Right lobe of liver (tissue), 6 donors: ENCODE data around the gene CHN2. TPM values are rescaled to one million over a fixed set of nuclear protein-coding genes. Genes with fewer than 3 reads are reported as not detected.

Experiments
- ATAC-seq, 4 donors: fragments of 200-7000 bp; cut with Tn5 transposase; one replicate each; pipeline ENCODE4 v1.9.1; 2020; ENCODE audit warnings: mild to moderate bottlenecking in 4 of 4, moderate library complexity in 4 of 4
- DNase-seq, 3 donors: peaks; one replicate each; pipeline ENCODE4 v3.0.0-alpha.2; 2020
- H3K27ac ChIP-seq, 3 donors: fragments of 200-600 bp; one replicate each; pipeline ENCODE4 v1.8.0; 2022
- H3K27me3 ChIP-seq, 2 donors: fragments of 200-600 bp; one replicate each; pipeline ENCODE4 v1.8.0; 2022
- H3K36me3 ChIP-seq, 4 donors: fragments of 200-600 bp; sonication (generic) in 1 of 4; one replicate each; pipeline versions ENCODE4 v1.5.1 to v1.8.0; 2017 to 2022; ENCODE audit warnings: control low read depth in 1 of 4
- H3K4me1 ChIP-seq, 4 donors: fragments of 200-600 bp; sonication (generic) in 1 of 4; one replicate each; pipeline versions ENCODE4 v1.5.1 to v1.8.0; 2017 to 2022; ENCODE audit warnings: control low read depth in 1 of 4
- H3K4me3 ChIP-seq, 3 donors: fragments of 200-600 bp; one replicate each; pipeline ENCODE4 v1.8.0; 2022
- H3K9me3 ChIP-seq, 4 donors: fragments of 200-600 bp; sonication (generic) in 1 of 4; one replicate each; pipeline versions ENCODE4 v1.5.1 to v1.8.0; 2017 to 2022; ENCODE audit warnings: control low read depth in 1 of 4
- POLR2A ChIP-seq: fragments of 450-650 bp; IDR thresholded peaks from one replicate; pipeline ENCODE4 v1.6.1; 2017; ENCODE audit warnings: antibody characterized with exemption, mild to moderate bottlenecking
- WGBS: methylation state at CpG from one replicate; pipeline ENCODE4 v1.1.6; 2018; ENCODE audit warnings: low coverage, low lambda C conversion rate; ENCODE audit not compliant: insufficient coverage; ENCODE audit errors: missing lambda C conversion rate; 5-methylcytosine and 5-hydroxymethylcytosine counted together
- intact Hi-C, 2 donors: fragments of 100-400 bp; cut with DNase I; formaldehyde crosslinking; loops; one replicate each; pipeline versions ENCODE4 v1.11.2 to v1.14.1; 2022
- total RNA-seq, 6 experiments: library from RNA; depleted of rRNA in 2 of 6; stranded (reverse); fragments of >200 nt in 2 of 6; fragmentation: NEBNext Ultra II Directional in 3 of 6; extraction: Animal tissue kit (Norgen Biotek cat#: 25700) in 3 of 6; gene quantifications; one replicate each; pipeline versions ENCODE4 v1.1.0 to v1.2.4, GENCODE V29; 2016 to 2023
- TF ChIP-seq, protein P1 (sequence below), 4 donors: fragments of 200-600 bp in 3 of 4; fragments of 450-650 bp in 1 of 4; IDR thresholded peaks; one replicate each; pipeline versions ENCODE4 v1.5.1 to v1.8.0; 2016 to 2022; ENCODE audit warnings: antibody characterized with exemption in 4 of 4, mild to moderate bottlenecking in 2 of 4
- donor health status: DM: no; HTN: yes; CAD: no.
- donor health status: DM: no; HTN: no; CAD: no.
- donor health status: DM: no; HTN: no; CAD: no.
- donor health status: DM: no; HTN: yes; CAD: no.
- donor health status: DM: no; HTN: yes; CAD: no.

The CHN2 gene
- total RNA-seq, 6 experiments from 2014 or later: 20.1 to 57.7 (median 31.5) TPM

DNA sequence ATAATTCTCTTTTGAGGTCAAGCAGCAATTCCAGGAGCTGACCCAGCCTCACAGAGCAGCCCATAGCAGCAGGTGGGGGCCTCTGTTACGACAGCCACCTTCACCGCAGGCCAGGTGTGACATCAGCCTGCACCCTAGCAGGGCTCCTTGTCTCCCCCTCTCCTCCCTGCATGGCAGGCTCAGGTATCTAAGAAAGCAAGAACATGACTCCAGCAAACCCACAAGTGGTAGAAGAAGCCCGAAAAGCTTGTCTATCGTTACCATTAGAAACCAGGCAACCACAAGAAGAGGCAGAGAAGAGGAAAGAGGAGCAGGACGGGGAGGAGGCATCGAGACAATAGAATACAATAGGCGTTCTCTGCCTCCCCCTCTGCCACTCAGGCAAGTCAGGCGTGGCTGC lies 265.0 kb downstream of the CHN2 start:
- no peak for ATAC-seq
- H3K27ac ChIP-seq: no peak overlapping the region
- WGBS: 82% methylated on average over 5 of the region's 8 CpGs
- DNase-seq: no peak
- no peak overlapping the region for H3K4me3 ChIP-seq
- H3K9me3 ChIP-seq: no peaks in the 10 kb centered on the region
- TF ChIP-seq, protein P1, sequence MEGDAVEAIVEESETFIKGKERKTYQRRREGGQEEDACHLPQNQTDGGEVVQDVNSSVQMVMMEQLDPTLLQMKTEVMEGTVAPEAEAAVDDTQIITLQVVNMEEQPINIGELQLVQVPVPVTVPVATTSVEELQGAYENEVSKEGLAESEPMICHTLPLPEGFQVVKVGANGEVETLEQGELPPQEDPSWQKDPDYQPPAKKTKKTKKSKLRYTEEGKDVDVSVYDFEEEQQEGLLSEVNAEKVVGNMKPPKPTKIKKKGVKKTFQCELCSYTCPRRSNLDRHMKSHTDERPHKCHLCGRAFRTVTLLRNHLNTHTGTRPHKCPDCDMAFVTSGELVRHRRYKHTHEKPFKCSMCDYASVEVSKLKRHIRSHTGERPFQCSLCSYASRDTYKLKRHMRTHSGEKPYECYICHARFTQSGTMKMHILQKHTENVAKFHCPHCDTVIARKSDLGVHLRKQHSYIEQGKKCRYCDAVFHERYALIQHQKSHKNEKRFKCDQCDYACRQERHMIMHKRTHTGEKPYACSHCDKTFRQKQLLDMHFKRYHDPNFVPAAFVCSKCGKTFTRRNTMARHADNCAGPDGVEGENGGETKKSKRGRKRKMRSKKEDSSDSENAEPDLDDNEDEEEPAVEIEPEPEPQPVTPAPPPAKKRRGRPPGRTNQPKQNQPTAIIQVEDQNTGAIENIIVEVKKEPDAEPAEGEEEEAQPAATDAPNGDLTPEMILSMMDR (IDR thresholded peaks at IDR 0.05): no peak
- no peak for TF ChIP-seq POLR2A
- intact Hi-C loops: no loop called here
- H3K4me1 ChIP-seq: peaks cover 0 to 11% (median 0%) of the 10 kb centered on the region in 4 donors
- H3K27me3 ChIP-seq: no peaks in the 10 kb centered on the region
- no peaks in the 10 kb centered on the region for H3K36me3 ChIP-seq

DNA sequence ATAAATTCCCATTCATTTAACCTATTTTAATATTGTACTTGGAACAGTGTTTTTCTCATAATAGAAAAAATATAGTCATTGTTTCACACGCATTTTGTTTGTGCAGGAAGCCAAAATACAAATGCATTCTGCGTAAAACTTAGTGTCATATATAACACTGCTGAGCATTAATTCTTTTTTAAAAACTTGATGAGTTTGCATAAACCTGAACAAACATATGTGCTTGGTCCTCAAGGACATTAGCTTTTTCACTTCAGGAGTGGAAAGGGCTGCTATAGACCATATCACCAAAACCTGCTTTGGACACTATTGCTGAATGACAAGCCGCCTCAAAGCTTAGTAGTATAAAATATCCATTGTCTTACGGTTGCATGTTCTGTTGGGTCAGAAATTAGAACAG lies 267.4 kb downstream of the CHN2 start:
- Histone ChIP-seq H3K4me3 (no peak overlapping the region), H3K27ac (no peak overlapping the region), H3K27me3 (no peaks in the 10 kb centered on the region), H3K4me1 (peaks cover 0 to 21% (median 1%) of the 10 kb centered on the region in 4 donors), H3K9me3 (no peaks in the 10 kb centered on the region), H3K36me3 (no peaks in the 10 kb centered on the region)
- TF ChIP-seq, protein P1 (IDR thresholded peaks at IDR 0.05): no peak
- DNase-seq (no peak), ATAC-seq (no peak)
- WGBS: 93% methylated on average over 4 of the region's 4 CpGs
- intact Hi-C loops: no loop called here

DNA sequence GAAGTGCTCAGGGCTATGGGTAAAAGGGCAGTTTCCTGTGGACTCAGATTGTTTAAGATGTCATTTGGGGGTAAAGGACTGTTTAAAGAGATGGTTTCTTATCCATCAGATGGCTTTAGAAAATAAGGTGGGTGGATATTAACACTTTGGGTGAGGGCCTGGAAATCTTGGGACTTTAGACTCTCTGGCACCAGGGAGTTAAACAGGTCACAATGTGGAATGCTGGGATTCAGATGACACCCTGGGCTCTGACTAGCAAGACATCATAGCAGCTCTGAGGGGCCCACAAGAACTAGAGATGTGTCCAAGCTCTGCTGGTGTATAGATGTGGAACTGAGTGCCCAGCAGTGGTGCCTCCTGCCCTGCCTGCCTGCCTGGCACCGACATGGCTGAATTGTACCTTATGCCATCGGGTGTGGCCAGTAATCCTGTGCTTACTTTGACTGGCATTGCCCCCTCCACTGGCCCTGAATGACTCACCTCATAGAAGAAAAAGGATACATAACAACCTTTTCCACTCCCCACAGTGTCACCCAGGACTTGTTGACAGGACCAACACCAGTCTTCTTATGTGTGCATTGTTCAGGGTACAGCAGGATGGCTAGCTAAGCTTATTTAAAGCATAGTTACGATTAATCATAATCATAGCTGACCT lies 269.1 kb downstream of the CHN2 start:
- DNase-seq (no peak), ATAC-seq (peak; percentile 64 to 77 (median 74))
- Histone ChIP-seq H3K36me3 (no peaks in the 10 kb centered on the region), H3K27me3 (no peaks in the 10 kb centered on the region), H3K4me1 (peaks cover 0 to 28% (median 5%) of the 10 kb centered on the region in 4 donors), H3K27ac (peak overlapping the region in 1 of 3 donors; percentile 31), H3K9me3 (no peaks in the 10 kb centered on the region), H3K4me3 (no peak overlapping the region)
- intact Hi-C loops: no loop called here
- no peak for TF ChIP-seq POLR2A
- TF ChIP-seq, protein P1 (IDR thresholded peaks at IDR 0.05): no peak
- WGBS: 100% methylated on average over 1 of the region's 3 CpGs

DNA sequence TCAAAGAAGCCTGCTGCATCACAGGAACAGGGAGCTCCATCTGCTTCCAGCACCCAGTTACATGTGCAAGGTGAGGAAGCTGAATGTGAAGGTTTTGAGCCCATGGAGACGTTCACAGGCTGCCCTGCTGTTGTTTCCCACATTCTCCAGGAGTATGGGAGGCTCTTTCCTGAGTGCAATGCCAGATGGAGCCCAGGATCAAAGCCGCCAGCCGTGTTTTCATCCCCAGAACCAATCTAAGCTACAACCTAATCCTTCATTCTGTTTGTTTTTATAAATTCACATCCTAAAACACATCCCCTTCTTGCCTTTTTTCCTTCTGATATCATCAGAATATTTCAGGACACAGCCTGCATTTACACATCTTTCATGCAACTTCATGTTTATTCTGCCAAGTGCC lies 270.2 kb downstream of the CHN2 start:
- no peak overlapping the region for H3K27ac ChIP-seq
- H3K9me3 ChIP-seq: no peaks in the 10 kb centered on the region
- WGBS: 81% methylated on average over 2 of the region's 3 CpGs
- no peak for TF ChIP-seq POLR2A
- TF ChIP-seq, protein P1 (IDR thresholded peaks at IDR 0.05): no peak
- H3K27me3 ChIP-seq: no peaks in the 10 kb centered on the region
- ATAC-seq: no peak
- H3K36me3 ChIP-seq: no peaks in the 10 kb centered on the region
- no peak for DNase-seq
- peaks cover 0 to 36% (median 5%) of the 10 kb centered on the region in 4 donors for H3K4me1 ChIP-seq
- intact Hi-C loops: no loop called here
- H3K4me3 ChIP-seq: no peak overlapping the region
